ENCODE measurements around the gene MAPK11. TPM values are rescaled to one million over a fixed set of nuclear protein-coding genes. Genes with fewer than 3 reads are reported as not detected.

The MAPK11 gene
- polyA plus RNA-seq, 3 donors from 2014 or later, result 0.12 to 0.22 TPM; not detected in 1

DNA sequence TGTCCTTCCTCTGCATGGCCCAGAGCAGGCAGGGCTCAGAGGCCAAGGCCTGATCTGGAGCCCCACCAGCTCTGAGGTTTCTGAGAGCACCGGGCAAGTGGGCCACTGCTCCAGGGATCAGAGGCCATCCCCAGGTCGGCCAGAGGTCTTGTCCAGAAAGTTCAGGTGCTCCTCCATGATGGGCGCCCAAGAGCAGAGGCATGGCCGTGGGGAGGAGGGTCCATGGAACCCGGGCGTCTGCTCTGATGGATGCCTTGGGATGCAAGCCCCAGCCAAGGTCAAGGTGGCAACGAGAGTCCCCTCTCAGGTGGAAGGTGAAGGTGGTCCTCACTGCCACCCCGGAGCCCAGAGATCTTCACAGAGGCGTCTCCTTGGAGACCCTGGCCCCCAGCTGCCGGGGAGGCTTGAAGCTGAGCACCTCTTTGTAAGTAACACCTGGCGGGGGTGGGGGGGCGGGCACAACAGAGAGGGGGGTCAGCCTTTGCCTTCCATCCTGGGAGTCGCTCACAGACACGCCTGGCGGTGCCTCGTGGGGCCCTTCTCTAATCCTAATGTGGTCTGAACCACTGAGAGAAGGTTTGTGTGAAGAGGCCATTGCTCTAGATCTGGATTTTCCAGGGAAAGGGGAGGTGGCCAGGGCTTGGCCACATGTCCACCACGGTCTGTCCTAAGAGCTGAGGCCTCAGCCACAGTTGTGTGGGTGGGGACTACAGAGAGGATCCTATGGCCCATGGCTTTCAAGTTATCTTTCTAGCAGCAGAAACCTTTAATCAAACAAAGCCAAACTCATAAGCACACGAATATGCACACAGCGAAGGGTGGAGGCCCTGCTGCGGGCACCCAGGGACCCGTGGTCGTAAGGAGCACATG lies 16.9 kb downstream of the MAPK11 start:
- peaks cover 0 to 13% of the 10 kb centered on the region in 2 donors for H3K4me1 Mint-ChIP-seq
- H3K4me3 Mint-ChIP-seq, result no peak overlapping the region
- peaks cover 0 to 9% (median 0%) of the 10 kb centered on the region in 3 donors for H3K27me3 Mint-ChIP-seq (ENCODE audit: low read depth in 3 of 3)
- H3K9me3 Mint-ChIP-seq, result no peaks in the 10 kb centered on the region
- H3K27ac Mint-ChIP-seq, result peak overlapping the region in 1 of 6 donors; percentile 12
- no peaks in the 10 kb centered on the region for H3K36me3 Mint-ChIP-seq
- no peak for DNase-seq

DNA sequence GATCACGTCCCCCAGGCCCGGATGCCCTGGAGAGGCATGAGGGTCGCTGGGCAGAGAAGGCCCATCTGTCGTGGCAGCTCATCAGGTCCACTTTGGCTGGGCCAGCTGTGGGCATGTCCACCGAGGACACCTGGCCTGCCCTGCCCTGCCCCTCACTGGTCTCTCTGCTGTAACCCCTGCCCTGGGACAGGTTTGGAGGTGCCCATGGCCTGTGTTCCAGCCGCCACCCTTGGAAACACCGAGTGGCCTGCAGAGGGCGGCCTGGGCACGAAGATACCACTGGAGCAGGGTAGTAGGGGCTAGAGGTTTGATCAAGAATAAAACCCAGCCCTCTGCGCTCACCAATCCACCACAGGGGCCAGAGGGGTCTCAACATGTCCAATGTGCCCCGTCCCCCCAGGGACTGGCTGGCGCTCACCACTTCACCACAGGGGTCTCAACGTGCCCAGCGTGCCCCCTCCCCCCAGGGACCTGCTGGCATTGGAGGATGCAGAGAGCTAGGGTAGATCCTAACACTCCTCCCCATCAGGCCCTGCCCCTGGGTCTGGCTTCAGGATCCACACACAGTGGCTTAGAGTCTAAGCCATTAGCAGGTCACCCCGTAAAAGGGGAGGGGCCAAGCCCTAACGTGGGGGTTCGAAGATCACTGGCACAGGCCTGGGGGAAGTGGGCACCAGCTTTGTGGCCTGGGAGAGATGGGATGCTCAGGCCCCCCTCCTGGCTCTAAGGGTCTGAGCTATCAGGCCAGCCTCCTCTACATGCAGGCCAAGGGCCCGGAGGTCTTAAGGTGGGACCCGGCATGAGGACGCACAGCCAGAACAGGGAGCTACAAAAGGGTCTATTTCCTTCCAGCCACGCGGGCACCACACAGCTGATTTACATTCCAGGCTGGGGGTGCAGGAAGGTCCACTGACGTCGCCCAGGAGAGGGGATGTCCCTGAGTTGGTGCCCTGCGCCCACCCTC lies 17.8 kb downstream of the MAPK11 start:
- H3K4me3 Mint-ChIP-seq, result peak overlapping the region; percentile 40 to 69 (median 60)
- DNase-seq, result peak; percentile 58 to 70 (median 65)
- no peaks in the 10 kb centered on the region for H3K9me3 Mint-ChIP-seq
- peaks cover 0 to 19% of the 10 kb centered on the region in 2 donors for H3K4me1 Mint-ChIP-seq
- peaks cover 1 to 9% (median 2%) of the 10 kb centered on the region in 3 donors for H3K27me3 Mint-ChIP-seq (ENCODE audit: low read depth in 3 of 3)
- H3K27ac Mint-ChIP-seq, result peak overlapping the region in 4 of 6 donors; percentile 27 to 74 (median 49)
- no peaks in the 10 kb centered on the region for H3K36me3 Mint-ChIP-seq

DNA sequence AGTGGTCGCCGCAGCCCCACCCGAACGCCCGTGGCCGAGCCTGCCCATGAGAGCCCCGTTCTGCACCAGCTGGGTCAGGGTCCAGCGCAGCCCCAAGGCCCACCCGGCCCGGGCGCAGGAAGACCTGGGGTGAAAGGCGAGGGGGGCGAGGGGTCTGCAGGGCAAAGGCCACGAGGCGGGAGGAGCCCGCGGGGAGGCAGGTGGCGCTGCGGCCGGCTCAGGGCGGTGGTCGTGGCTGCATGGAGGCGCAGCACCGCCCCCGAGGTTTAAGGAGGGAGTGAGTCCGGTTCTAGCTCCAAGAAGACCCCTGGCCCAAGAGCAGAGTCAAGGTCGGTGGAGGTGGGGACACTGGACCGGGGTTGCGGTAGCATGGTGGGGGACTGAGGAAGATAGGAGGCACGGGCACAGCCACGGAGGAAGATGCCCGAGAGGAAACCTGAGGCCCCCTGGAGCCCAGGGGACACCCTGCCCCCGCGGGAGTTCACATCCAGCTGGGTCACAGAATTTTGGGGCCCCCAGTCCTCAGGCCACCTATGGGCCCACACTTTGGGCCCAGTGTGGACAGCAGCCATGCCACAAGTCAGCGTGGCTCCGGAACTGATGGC lies 18.6 kb downstream of the MAPK11 start:
- H3K9me3 Mint-ChIP-seq, result no peaks in the 10 kb centered on the region
- H3K4me3 Mint-ChIP-seq, result peak overlapping the region; percentile 40 to 69 (median 58)
- DNase-seq, result no peak
- peaks cover 2 to 9% (median 2%) of the 10 kb centered on the region in 3 donors for H3K27me3 Mint-ChIP-seq (ENCODE audit: low read depth in 3 of 3)
- H3K4me1 Mint-ChIP-seq, result peaks cover 0 to 23% of the 10 kb centered on the region in 2 donors
- H3K36me3 Mint-ChIP-seq, result no peaks in the 10 kb centered on the region
- peak overlapping the region in 3 of 6 donors; percentile 27 to 74 (median 69) for H3K27ac Mint-ChIP-seq

GRCh38 chr22:50250555-50251476 lies 19.4 kb downstream of the MAPK11 start, which contains the start of gene HDAC10:
Gene HDAC10 (minus strand): TSS chr22:50251265. CDS start chr22:50251032, 233 bp downstream.
- H3K27me3 Mint-ChIP-seq (ENCODE audit: low read depth in 3 of 3), result peaks cover 2 to 9% (median 2%) of the 10 kb centered on the region in 3 donors

DNA sequence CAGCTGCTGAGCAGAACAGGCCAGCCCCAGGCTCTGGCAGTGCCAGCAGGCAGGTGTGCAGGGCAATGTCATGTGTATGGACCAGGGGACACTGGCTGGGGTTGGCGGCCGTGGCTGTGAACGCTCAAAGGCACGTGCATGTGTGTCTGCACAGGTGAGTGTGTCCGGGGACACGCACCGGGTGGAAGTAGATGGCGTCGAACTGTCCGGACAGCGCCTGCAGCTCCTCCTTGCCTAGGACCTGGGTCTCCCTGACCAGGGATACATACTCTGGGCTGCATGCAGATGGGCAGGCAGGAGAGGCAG lies 20.0 kb downstream of the MAPK11 start:
- peaks cover under 1 to 28% of the 10 kb centered on the region in 2 donors for H3K4me1 Mint-ChIP-seq
- no peak for DNase-seq
- H3K4me3 Mint-ChIP-seq, result peak overlapping the region; percentile 81 to 87 (median 83)
- no peaks in the 10 kb centered on the region for H3K9me3 Mint-ChIP-seq
- no peaks in the 10 kb centered on the region for H3K36me3 Mint-ChIP-seq
- H3K27me3 Mint-ChIP-seq (ENCODE audit: low read depth in 3 of 3), result peaks cover 2 to 7% (median 2%) of the 10 kb centered on the region in 3 donors
- H3K27ac Mint-ChIP-seq, result peak overlapping the region in 5 of 6 donors; percentile 44 to 84 (median 67)

More at GRCh38 chr22:50250555-50251476, 19.4 kb downstream of the MAPK11 start, which contains the start of gene HDAC10:
- Mint-ChIP-seq H3K4me1 (peaks cover 0 to 28% of the 10 kb centered on the region in 2 donors), H3K9me3 (no peaks in the 10 kb centered on the region), H3K36me3 (no peaks in the 10 kb centered on the region), H3K4me3 (peak within 1 kb of the TSS; percentile 81 to 87 (median 83)), H3K27ac (peak within 1 kb of the TSS; percentile 44 to 84 (median 77))
- peak; percentile 67 to 73 (median 72) for DNase-seq

DNA sequence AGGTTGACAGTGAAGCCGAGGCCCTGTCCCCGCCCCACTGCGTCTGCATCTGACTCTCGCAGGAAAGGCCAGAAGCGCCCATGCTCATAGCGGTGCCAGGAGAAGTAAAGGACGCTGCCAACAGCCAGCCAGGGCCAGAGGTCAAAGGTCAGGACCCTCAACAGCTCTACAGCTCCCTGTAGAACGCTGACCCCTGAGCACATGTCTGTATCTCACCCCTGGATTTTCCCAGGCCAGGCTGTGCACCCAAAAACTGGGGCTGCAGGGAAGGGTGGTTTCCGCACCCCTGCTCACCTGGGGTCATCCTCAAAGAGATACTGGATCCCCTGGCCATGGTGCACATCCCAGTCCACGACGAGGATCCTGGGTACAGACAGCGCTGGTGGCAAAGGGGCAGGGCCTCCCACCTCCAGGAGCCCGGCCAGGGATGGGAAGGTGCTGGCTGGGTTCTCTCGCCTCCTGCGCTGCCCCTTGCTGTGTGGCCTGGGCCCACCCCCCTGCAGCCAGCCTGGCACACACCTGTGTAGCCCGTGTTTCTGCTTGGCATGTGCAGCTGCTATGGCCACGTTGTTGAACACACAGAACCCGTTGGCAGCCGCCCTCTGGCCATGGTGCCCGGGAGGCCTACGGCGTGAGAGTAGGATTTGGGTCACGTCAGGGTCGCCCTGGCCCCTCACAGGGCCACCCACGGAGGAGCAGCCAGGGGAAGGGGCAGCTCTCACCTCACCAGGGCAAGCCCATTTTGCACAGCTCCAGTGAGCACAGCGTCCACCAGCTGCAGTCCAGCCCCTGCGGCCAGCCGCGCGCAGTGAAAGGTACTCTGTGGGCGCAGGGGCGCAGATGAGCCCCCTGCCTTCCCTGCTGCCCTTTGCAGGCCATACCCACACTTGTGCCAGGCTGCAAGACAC lies 20.6 kb downstream of the MAPK11 start:
- Mint-ChIP-seq H3K27ac (peak overlapping the region in 3 of 6 donors; percentile 44 to 67 (median 55)), H3K4me3 (peak overlapping the region in 4 of 5 donors; percentile 81 to 87 (median 84)), H3K9me3 (no peaks in the 10 kb centered on the region), H3K4me1 (peaks cover 6 to 31% of the 10 kb centered on the region in 2 donors), H3K36me3 (peaks cover 0 to 3% (median 3%) of the 10 kb centered on the region in 3 donors), H3K27me3 (ENCODE audit: low read depth in 3 of 3) (peaks cover 5 to 11% (median 6%) of the 10 kb centered on the region in 3 donors)
- no peak for DNase-seq

- Mint-ChIP-seq H3K27ac (peak overlapping the region in 2 of 6 donors; percentile 70 to 92), H3K4me3 (peak overlapping the region in 4 of 5 donors; percentile 15 to 46 (median 24)), H3K36me3 (peaks cover 0 to 3% (median 3%) of the 10 kb centered on the region in 3 donors), H3K4me1 (peaks cover 16 to 41% of the 10 kb centered on the region in 2 donors), H3K27me3 (ENCODE audit: low read depth in 3 of 3) (peaks cover 5 to 13% (median 9%) of the 10 kb centered on the region in 3 donors), H3K9me3 (no peaks in the 10 kb centered on the region)
- DNase-seq, result no peak
Observed at GRCh38 chr22:50248196-50249081, 21.7 kb downstream of the MAPK11 start.

DNA sequence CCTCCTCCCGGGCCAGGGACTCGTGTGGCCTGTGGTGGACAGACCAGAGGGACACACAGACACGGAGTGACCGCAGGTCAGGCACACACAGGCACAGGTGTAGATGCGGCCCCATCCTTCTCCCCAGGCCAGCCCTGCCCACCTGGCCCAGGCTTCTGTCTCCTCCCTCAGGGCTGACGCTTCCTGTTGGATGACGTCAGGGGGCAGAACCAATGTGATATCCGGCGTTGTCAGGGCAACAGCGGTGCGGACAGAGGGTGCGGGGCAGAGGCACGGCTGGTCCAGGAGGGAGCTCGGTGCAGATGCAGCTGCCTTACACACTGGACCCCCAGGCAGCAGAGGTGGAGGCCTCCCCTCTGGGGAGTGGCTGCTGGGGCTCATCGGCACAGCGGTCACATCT lies 22.4 kb downstream of the MAPK11 start:
- Mint-ChIP-seq H3K27me3 (ENCODE audit: low read depth in 3 of 3) (peaks cover 5 to 13% (median 9%) of the 10 kb centered on the region in 3 donors), H3K4me3 (peak overlapping the region; percentile 15 to 49 (median 42)), H3K36me3 (peaks cover 0 to 3% (median 3%) of the 10 kb centered on the region in 3 donors), H3K27ac (peak overlapping the region; percentile 11 to 92 (median 42)), H3K9me3 (no peaks in the 10 kb centered on the region), H3K4me1 (peaks cover 20 to 48% of the 10 kb centered on the region in 2 donors)
- DNase-seq, result peak in 1 of 3 donors; percentile 74

- peaks cover 30 to 56% of the 10 kb centered on the region in 2 donors for H3K4me1 Mint-ChIP-seq
- no peaks in the 10 kb centered on the region for H3K9me3 Mint-ChIP-seq
- DNase-seq, result no peak
- peak overlapping the region; percentile 50 to 97 (median 52) for H3K4me3 Mint-ChIP-seq
- H3K27me3 Mint-ChIP-seq (ENCODE audit: low read depth in 3 of 3), result peaks cover 5 to 13% (median 9%) of the 10 kb centered on the region in 3 donors
- H3K36me3 Mint-ChIP-seq, result peaks cover 0 to 3% (median 3%) of the 10 kb centered on the region in 3 donors
- peak overlapping the region in 5 of 6 donors; percentile 26 to 92 (median 48) for H3K27ac Mint-ChIP-seq
Observed at GRCh38 chr22:50246242-50247175, 23.7 kb downstream of the MAPK11 start.
